ENCODE measurements around the gene GREB1L.

The GREB1L gene

DNA sequence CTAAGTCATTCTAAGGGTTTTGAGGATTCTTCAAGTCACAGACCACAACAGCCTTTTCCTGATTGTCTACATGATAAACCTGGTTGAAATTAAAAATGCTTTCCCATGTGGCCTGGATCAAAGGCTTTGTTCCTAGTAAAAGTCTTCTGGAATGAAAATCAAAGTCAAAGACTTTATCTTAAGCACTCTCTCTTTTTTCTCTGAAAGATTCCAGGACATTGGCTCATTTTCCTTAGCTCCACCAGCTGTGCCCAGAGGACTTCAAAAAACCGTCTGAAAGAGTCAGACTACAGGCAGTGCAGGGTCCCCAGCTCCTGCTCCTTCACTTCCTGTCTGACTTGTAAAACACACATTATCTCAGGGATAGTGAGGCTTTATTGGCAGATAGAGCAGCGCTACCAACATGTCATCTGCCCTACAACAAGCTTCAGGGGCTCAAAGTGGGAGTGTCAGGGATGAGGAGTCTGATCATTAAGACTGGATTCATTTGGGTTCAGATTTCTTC, 210.3 kb downstream of the GREB1L start:
- DNase-seq, result no peak

DNA sequence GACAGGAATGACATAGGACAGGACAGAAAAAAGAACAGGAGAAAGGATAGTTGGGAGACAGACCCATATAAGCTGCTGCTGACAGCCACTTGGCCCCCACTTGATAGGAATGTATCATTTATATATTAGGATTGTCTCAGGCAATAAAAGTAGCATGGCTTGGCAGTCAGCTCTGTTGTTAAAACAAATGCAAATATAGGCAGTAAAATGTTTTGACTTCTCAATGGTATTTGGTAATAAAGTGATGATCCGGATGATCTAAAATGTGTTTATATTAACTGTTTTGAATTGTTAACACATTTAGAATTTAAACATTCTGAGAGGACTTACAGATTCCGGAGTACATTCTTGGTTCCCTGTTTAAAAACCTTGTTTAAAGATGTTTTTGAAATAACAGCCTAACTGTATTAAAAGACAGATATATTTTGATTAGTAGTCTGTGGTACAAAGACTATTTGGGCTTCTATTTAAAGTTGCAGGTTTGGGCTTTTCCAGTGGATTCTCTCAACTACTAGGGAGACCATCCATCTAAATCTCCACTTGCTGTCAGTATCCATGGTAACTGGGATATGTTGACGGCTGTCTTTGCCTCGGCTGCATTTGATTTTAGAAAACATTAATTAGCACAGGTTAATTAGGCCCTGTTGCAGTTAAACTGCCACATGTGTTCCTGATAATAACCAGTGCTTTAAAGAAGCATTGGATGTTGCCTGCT, 210.9 kb downstream of the GREB1L start:
- no peak for DNase-seq

DNA sequence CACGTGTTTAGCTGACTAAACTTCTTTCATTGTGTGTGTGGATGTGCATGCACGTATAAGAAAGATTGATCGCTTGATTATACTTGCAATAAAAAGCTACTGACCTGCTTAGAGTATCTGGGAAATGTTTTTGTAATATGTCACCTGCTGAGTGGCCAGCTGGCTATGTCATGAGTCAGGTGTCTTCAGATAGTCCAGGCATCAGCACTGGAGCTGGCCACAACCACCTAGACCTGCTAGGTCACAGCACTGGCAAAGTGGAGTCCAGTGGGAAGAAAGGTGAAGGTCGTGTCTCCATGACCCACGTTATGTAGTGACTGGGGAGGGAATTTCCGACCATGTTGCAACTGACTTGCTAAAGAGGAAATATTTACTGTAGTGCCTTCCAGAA, 211.5 kb downstream of the GREB1L start:
- no peak for DNase-seq

DNA sequence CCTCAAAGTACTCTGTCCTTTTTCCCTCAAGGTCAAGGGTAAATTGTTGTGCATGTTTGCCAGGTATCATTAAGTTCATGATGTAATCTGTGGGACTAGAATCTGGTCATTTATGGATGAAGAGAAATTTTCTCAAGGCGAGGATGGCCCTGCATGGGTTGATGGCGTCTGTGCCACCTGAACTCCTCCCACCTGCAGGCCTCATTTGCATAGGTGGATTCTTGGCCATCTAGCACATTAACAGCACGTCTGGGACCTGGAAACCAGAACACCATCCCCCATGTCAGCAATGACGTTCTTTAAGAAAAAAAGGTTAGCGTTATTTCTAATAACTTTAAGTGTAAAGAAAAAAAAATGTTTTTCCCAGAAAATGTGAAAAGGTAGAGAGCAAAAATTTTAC, 212.7 kb downstream of the GREB1L start:
- DNase-seq, result no peak

DNA sequence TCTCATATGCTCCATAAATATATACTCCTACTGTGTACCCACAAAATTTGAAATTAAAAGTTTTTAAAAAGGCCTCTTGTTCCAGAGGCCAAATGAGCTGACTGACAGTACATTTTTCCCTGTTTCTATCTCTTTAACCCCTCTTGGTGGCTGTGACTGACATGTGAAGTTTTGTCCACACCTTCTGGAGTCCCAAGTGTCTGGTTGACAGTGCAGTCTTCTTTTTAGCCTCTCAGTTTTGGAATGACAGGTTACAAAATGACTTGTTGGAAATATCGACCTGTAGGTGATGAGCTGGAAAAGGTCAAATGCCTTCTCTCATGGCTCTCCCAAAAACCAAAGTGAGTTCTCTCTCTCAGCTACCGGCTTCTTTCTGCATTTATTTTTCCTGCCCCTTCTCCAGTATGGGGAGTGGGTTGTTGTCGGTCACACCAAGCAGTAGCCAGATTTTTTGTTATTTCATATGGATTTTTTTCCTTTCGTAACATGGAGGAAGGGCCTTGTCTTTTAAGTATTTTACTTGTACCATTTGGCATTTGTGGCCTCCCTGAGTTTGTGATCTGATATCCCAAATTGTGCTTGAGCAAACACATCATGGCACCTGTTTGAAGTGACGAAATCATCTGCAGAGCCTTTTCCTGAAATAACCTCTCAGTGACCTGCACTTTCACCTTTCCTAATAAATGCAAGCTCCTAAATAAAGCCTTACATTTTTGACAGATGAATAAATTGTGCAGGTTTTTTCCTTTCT, 214.6 kb downstream of the GREB1L start:
- no peak for DNase-seq

DNA sequence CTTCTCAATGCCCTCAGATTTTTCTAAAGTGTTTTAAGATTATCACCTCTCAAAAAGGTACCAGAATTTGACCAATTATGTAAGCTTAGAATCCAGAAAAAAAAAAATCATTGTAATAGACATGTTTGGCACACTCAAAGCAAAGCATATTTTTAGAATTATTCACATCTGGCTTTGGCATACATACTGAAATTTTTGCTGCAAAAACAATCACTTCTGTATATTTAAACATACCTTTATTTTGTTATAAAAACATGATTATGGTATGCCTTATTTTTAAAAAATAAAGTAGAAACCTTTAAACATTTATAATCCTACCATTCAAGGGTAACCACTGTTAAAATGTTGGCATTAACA, 215.1 kb downstream of the GREB1L start:
- no peak for DNase-seq

DNA sequence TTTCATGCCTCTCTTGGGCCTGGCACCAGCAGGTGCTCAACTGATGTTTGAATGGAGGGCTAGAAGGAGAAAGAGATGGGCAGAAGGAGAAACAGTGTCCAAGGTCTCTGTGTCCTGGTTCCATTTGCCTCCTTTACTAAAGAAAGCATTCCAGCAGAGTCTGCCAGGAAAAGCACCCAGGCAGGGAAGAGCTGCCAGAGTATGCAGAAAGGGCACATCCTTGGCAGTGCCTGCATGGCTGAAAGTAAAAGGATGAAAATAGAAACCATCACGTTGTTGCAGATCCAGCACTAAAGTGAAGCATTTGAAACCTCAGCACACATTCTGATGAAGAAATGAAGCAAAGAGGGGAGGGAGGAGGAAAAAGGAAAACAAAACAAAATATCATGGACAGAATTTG, 216.3 kb downstream of the GREB1L start:
- DNase-seq, result no peak

DNA sequence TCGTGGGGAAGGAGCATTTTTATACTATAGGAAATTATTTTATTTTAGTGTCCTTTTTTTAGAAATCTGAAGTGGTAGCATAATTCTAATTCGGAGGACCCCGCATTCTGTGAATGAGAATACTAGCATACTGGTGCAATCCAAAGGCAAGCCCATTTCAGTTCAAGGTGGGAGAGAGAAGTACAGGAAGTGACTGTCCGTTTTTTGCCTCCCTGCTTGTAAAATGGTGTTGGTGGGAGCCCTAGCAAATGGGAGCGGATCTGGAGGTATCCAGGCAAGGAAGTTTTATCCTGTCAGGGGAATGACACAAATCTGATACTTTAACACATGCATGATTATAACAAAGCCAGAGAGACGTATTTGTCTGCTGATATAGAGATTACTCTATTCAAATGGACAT, 216.8 kb downstream of the GREB1L start:
- DNase-seq, result no peak

DNA sequence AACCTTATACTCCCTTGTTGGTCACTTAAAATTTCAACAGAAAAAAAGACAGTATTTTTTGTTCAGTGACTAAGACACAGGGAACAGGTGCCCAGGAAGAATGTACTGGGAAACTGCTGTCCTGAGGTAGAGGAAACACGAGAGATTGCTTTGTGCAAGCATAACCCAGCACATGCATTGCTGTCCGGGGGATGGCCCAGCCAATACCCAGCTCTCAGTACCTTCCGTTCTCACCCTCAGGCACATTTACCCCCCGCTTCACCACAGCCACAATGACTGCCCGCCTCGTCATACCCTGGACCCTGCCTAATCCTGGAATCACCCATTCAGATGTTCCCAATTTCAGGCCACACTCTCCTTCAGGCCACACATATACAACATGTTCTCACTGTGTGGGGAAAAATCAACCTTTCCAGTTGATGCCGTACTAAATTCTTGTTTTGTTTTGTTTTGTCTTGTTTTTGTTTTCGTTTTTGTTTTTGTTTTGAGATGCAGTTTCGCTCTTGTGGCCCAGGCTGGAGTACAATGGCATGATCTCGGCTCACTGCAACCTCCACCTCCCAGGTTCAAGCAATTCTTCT, 217.8 kb downstream of the GREB1L start:
- no peak for DNase-seq

DNA sequence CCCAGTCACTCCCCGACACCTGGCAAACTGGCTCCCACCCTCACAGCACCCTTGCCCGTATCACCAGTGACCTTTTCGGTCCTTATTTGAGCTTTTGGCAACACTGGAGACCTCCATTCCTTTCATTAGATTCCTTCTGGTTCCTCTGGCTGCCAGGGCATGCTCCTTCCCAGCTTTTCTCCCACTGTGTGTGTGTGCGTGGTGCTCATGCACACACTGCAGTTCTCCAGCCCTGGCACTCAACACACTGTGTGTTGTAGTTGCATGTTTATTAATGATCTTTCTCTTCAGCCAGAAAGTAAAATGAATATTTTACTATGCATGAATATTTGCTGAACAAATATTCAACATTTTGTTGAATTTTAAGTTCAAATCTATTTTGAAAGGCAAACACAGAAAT, 219.4 kb downstream of the GREB1L start:
- no peak for DNase-seq

DNA sequence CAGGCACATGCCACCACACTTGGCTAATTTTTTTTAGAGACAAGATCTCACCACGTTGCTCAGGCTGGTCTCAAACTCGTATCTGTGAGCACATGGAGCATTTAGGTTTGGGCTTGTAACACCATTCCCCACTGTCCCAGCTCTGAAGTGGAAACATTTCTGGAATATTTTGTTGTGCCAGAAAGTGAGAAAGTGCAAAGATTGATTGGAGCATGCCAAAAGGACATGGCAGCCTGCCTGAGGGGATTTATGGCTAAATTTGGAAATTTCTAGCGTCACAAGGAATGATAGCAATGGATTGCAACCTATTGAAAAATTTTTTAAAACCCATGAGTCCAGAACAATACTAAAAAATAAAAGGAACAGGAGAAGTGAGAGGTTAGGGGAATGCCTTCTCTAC, 221.7 kb downstream of the GREB1L start:
- no peak for DNase-seq

DNA sequence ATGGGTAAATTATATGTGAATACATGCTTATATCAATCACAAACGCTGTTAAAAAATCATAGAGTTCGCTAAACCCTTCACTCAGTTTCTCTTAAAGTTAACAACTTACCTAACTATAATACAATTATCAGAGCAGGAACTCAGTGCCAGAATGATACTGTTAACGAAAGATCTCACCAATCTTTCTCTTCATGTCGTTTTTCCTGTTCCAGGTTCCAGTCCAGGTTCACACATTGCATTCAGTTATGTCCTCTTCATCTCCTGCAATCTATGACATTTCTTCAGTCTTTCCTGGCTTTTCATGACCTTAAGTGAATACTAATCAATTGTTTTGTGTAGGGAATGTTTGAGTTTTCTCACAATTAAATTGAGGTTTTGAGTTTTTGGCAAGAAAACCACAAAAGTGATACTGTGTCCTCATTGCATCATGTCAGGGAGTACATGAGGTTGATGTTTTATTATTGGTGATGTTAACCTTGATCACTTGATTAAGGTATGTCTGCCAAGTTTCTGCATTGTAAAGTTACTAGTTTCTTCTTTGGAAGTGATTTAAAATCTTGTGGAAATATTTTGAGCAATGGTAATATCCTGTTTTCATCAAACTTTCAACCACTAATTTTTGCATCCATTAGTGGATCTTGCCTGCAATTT, 226.6 kb downstream of the GREB1L start:
- no peak for DNase-seq

DNA sequence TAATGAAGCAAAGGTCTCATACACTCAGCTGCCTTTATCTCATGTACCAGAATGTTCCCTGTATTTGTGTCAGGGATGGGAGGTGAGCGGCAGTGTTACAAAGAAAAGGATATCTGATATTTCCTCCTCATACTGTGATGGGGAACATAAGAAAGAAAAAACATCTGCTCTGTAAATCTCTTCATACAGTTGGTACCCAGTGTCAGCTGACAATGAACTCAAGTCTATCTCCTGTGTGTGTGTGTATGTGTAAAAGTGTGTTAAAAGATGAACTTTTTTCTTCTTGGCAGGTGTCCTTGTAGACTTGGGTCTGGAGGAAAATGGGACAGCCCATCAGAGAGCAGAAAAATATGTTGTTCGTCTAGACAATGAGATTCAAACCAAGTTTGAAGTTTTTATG, 230.7 kb downstream of the GREB1L start:
- no peak for DNase-seq

DNA sequence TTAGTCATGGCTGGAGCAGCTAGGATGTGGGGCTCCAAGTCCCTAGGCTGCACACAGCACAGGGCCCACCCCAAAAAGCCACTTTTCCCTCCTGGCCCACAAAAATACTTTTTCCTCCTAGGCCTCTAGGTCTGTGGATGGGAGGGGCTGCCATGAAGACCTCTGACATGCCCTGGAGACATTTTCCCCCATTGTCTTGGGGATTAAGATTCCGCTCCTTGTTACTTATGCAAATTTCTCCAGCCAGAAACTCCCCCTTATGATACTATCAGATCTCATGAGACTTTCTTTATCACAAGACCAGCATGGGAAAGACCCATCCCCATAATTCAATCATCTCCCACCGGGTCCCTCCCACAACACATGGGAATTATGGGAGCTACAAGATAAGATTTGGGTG, 232.6 kb downstream of the GREB1L start:
- DNase-seq, result no peak

DNA sequence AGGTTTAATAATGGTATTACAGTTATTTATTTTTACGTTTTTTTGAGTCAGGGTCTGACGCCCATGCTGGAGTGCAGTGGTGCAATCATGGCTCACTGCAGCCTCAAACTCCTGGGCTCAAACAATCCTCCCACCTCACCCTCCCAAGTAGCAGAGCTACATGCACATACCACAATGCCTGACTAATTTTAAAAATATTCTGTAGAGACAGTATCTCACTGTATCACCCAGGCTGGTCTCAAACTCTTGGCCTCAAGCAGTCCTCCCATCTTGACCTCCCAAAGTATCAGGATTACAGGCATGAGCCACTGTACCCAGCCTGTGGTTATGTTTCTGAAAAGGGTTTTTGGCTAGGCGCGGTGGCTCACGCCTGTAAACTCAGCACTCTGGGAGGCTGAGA, 237.7 kb downstream of the GREB1L start:
- no peak for DNase-seq

DNA sequence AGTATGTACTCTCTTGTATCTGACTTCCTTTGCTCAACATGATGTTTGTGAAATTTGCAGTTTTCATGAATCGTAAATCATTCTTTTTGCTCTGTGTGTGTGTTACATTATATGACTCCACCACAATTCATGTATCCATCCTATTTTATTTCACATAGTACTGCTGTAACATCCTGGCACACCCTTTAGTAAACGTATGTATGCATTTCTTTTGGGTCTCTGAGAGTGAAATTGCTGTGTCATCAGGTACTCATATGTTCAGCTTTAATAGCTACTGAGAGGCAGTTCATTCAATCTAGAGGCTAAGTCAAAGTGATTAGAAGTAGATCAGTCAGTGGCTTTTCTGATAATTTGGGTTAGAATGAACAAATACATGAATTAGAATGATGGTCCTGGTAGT, 239.7 kb downstream of the GREB1L start:
- no peak for DNase-seq

DNA sequence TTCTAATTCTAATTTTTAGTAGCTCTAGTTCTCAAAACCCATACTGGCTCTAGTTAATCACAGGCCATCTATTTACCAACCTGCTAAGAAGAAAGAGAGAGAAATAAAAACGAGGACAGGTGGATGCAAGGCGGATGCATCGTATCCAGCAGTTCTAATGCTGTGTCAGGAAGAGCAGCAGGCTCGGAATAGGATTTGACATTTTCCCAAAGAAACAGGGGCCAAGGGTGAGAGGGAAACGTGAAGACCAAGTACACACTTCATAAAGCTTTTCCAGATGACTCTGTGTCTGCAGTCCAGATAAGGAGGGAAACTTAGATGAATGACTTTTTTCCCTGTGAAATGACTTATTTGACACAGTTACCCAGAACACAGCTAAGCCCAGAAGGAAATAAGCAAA, 241.0 kb downstream of the GREB1L start:
- no peak for DNase-seq

DNA sequence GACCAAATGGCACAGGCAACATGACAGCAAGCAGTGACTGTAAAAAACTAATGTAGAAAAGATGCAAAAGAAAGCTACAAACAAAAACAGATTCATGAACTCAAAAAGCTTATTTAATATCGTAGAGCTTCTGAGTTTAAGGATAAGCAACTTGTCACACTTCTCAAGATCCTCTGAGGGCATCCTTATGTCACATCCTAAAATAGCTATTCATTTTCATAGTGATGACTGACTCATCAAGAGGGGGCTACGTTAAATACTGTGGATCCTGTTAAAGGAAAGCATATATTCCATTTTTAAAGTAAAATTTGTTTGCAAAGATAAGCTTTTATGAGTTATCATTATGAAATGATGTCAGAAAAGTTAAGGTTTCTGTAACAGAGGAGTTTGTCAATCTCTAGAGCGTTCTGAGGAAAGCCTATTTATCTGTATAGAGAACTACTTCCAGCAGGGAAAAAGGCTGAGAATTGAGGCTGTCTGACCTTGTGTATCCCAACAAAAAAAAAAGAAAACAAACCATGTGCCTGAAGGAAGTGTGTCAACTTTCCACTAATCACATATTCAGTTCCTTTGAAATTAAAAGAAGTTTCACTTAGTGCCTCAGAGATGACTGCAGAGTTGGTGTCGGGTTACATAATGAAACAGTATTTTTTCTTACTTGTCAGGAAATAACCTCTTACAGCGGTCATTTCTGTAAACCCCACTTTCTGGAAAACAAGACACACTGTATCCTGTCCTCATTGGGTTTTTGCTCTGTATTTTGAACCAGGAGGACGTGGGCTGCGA, 243.0 kb downstream of the GREB1L start:
- DNase-seq, result no peak

DNA sequence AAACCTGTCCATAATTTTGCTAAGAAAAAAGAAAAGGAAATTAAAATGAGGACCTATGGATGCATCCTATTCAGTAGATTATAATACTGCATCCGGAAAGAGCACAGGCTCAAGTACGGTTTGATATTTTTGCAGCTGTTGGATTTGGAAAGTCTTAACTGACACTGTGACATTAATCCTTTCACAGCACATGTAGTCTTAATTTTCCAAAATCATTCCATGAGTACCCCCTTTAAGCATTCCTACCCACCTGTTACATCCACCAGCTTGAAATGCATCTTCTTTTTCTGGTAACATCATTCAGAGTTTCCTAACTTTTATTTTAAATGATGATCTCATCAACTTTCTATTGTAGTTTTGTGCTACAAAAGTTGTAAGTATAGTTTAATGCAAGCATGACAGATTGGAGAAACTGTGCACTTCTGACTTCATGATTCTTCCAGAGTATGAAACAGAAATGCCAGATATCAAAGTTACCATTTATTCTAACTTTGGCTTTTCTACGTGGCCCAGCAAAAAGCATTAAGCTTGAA, 244.9 kb downstream of the GREB1L start:
- DNase-seq, result no peak

DNA sequence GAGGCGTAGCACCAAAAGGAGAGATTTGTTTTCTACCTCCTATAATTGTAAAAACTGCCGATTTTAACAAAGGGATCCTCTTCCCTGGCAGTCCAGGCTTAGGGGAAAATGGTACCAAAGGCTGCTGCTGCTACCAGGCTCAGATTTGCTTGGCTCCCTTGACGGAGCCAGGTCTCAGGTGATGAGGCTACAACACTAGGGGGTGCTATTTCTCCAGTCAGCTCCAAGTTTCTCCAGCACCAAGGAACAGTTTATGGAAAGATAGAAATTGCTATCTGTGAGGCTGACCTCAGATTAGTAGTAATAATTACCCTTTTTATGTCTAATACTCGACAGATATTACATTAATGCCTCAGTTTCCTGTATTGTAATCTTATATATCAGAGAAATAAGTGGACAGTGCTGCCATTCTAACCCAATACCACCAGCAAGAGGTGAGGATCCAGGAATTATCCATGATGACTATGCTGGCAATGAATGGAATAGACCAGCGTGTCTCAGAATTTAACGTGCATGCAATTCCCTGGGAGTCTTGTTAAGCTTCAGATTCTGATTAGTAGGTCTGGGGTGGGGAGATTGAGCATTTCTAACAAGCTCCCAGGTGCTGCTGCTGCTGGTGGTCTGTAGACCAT, 247.2 kb downstream of the GREB1L start:
- no peak for DNase-seq

DNA sequence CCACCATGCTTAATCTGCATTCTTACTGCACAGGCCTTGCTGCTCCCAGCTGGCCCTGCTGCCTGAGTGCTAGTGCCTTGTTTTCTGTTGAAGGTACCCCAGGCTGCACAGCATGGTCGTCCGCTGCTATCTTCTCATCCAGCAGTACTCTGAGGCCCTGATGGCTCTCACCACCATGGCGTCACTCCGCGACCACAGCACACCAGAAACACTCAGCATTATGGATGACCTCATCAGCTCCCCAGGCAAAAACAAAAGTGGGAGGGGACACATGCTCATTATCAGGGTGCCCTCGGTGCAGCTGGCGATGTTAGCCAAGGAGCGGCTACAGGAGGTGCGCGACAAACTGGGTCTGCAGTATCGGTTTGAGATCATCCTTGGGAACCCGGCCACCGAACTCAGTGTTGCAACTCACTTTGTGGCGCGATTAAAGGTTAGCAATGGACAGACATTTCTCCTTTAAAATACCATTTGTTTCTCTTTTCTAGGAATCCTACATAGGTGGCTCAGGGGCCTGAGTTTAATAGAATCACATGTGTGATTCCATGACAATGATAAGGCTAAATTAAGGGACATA, 248.0 kb downstream of the GREB1L start:
- no peak for DNase-seq

DNA sequence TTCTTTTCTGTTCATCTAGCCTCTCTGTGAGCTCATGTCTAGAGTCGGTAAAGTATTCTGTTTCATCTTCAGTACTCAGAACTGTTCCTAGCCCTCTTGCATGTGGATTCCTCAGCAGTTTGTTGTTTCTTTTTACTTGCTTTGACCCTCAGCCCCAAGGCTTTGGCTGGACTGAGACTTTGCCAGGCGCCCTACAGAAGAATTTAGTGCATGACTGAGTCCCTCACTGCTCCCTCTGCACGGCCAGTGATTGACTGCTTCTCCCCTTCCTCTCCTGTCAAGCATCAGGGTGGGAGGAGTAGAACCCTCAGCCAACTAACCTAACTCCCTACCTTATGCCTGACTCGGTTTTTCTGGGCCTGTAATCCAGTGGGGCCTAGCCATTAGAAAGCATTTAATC, 248.7 kb downstream of the GREB1L start:
- no peak for DNase-seq

Data from NCI-H187 (cell line).